ENCODE measurements around the gene COQ7.

Gene COQ7

DNA sequence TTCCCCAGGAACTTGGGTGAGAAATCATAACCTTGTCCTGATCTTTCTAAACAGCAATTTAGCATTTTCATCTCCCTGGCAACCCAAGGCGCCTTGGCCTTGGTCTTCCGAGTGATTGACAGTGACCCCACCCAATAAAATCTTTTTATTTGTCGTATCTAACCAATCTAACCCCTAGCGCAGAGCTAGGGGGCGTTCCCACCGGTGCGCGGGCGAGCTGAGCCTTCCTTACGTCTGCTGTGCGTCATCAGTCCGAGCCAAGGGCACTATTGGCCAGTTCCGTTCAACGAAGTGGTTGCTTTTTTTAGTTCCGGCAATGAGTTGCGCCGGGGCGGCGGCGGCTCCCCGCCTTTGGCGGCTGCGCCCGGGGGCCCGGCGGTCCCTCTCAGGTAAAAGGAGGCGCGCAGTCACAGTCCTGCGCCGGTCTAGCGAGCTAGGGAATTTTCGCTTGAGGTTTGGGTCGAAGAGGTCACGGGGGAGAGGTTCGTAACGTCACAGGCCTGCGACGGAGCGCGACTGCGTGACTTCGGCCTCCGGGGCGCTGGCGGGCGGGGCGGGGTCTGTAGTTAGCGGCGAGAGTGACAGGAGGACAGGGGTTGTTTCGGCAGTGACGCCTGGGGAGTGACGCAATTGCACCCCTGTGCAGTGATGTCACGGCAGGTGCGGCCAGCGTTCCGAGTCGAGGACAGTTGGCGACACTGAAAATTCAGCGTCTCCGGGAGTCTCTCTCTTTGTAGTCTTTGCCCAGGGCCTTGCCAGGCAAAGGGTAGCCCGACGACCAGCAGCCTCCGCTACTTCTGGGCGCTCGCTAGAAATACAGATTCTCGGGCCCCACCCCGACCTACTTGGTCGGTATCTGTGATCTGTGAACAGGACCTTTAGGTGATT is at the start of gene COQ7:
Gene COQ7 (plus strand): TSS at position 266 of the 888 bp plus-strand sequence. CDS start 51 bp downstream, at position 317.
- peak; percentile 95 to 99 (median 98) for DNase-seq
- intact Hi-C loops (cut with DNase I) = loop anchor here (5.0 to 10.0 kb wide), 3 partner anchors 85 to 273 kb away; partner anchors contain the start of genes RPS15A, SMG1 and TMC7

DNA sequence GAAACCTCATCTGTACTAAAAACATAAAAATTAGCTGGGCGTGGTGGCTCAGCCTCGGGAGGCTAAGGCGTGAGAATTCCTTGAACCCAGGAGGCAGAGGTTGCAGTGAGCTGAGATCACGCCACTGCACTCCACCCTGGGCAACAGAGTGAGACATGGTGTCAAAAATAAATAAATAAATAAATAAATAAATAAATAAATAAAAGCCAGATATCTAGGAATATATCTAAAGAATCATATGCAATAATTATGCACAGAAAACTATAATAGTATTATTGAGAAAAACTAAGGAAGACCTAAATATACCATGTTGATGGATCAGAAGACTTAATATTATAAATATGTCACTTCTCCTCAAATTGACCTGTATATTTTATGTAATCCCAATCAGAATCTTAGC is 46.7 kb upstream of the COQ7 start:
- intact Hi-C loops (cut with DNase I) = no loop called here
- no peak for DNase-seq

DNA sequence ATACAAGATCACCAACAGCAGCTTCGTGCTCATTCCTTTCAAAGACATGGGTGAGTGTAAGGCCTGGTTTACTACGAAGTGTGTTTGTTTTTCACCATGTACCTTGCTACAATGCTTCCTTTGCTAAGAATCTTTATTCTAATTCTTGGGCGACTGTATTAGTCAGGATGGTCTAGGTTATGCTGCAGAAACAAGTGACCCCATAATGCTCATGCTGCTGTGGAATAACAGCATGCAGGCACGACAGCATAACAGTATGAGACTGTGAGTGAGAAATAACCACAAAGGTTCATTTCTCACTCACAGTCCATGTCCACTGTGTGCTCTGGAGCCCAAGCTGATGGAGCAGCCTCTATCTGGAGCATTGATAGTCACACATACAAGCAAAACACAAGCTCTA is 45.7 kb upstream of the COQ7 start:
- intact Hi-C loops (cut with DNase I) = no loop called here
- DNase-seq = no peak

DNA sequence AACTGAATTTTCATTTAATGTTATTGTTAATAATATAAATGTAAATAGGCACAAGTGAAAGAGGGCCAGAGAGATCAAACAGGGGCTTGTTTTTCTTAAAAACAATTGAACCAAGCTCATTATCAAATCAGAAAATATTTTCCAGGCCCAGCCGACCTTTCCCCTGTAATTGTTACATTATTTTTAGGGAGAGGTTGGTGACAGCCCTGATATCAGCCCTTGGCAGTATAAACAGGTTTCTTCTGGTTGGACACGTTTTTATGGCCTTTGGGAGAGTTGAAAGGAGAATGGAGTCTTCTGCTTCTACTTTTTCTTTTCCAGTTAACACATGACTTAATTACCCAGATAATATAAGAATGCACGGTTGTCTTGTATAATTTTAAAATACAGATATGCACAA is 40.0 kb upstream of the COQ7 start:
- intact Hi-C loops (cut with DNase I) = no loop called here
- DNase-seq = no peak

DNA sequence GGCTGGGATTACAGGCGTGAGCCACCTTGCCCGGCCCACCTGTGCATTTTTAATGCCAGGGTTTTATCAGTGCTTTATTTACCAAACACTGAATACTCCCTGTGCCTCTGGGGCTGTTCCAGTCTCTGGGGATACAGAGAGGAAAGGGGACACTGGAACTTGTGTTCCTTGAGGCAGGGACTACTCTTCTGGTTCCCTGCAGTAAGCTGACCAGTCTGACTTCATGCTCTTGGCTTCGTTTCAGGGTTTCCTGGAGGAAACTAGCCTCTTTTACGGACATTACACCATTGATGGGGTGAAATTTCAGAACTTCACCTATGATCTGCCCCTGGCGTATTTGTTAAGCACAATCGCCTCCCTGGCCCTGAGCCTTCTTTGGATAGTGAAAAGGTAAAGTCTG is 37.4 kb upstream of the COQ7 start:
- no peak for DNase-seq
- intact Hi-C loops (cut with DNase I) = no loop called here

DNA sequence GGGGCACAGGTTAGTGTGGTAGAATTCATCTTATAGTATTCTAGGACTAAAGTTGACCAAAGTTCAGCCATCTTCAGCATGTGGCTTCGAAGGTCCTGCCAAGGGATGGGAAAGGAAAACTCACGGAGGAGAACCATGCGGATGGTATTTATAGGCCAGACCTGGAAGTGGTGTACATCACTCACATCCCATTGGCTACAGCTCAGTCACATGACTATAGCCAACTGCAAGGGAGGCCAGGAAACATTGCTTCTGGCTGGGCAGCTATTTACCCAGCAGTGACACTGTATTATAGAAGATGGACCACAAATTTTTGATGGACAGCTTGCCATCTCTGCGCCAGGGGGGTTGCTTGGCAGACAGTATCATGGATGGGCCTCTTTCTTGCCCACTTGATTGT is 35.7 kb upstream of the COQ7 start:
- no peak for DNase-seq
- intact Hi-C loops (cut with DNase I) = no loop called here

DNA sequence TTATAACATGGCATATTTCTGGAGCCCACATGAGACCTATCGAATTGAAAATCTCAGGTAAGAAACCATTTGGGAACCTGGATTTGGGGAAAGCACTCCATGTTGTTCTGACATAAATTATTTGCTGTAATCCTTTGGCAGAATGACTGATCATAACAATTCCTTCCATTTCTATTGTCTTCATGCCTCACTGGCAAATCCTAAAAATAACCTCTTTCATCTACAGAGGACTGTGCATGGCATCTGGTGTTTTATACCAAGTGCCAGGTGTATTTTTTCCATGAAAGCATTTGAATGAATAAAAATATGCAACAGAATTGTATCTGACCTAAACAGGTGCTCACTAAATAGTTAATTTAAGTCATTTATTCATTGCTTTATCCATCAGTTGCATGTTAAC is 33.7 kb upstream of the COQ7 start:
- intact Hi-C loops (cut with DNase I) = no loop called here
- DNase-seq = no peak

DNA sequence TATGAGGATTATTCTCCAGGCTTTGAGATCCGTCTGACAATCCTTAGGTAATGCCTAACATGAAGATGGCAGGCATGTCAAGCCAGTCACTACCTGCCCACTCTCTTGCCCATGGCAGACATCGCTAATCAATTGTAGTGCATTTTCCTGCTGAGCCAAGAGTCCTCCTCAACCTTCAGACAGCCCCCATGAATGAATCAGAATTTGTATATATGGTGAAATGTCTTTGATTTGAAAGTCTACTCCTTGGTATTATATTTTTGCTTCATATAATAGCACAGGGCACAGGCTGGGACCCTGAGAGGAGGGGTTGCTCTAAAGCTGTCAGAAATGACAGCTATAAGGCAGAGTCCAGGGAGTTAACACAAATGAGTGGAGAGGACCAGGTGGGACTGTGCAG is 27.0 kb upstream of the COQ7 start:
- no peak for DNase-seq
- intact Hi-C loops (cut with DNase I) = no loop called here

DNA sequence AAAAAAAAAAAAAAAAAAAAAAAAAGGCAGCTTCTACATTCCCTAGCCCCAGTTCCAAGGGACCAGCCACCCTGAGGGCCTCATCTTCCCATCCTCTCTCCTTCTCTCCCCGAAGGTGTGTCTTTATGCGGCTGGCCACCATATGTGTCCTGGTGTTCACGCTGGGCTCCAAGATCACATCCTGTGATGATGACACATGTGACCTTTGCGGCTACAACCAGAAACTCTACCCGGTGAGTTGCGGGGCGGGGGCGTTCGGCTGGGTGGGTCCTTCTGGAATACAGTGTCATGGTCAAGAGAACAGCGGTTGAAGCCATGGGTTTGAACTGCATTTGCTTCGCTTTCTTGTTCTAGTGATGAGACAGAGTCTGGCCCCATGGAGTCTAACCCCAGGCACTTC is 22.6 kb upstream of the COQ7 start:
- no peak for DNase-seq
- intact Hi-C loops (cut with DNase I) = no loop called here

DNA sequence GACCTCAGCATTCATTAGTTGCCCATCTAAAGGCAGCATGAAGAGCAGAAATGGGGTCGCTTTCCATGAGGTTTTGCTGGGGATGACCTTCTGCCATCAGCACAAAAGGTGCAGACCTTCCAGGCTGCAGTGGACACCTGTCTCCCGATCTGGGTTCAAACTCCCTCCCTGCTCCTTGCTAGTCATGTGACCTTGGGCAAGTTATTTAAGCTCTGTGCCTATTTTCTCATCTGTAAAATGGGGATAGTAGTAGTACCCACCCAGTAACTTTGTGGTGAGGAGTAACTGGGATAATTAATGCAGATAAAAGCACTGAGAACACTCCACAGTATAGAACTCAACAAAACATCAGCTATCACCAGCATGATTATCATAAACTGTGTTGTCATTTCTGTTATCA is 21.4 kb upstream of the COQ7 start:
- intact Hi-C loops (cut with DNase I) = no loop called here
- DNase-seq = no peak

DNA sequence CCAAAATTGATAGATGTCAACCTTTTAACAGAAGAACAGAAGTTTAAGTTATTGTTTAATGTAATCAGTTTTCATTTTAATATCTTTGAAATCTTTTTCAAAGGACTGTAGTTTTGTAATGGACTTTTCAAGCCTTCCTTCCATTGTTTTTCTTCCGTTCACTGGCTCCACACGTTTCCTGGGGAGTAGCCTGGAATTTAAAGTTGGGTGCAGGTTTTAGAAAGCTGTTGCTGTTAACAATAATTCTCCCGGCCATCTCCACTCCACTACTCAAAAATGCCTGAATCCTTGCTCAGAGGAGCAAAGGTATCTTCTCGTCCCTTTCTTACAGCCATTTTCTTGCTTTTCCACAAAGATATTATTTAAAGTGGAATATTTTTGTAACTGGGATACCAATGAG is 4.7 kb upstream of the COQ7 start:
- DNase-seq = no peak
- intact Hi-C loops (cut with DNase I) = loop anchor here (10.0 kb wide), 2 partner anchors 138 to 268 kb away; partner anchors contain the start of genes RPS15A and SMG1

DNA sequence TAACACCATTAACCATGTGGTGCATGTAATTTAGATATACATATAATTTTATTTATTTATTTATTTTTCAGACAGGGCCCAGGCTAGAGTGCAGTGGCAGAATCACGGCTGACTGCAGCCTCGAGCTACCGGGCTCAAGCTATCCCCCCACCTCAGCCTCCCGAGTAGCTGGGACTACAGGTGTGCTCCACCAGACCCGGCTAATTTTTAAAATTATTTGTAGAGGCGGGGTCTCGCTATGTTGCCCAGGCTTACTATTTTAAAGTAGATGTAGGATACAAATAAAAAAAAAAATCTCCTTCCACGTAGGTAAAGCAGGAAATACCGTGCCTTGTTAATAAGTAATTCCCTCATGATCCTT is 446 bp upstream of the COQ7 start:
- intact Hi-C loops (cut with DNase I) = loop anchor here (5.0 to 10.0 kb wide), 3 partner anchors 85 to 272 kb away; partner anchors contain the start of genes RPS15A, SMG1 and TMC7
- DNase-seq = peak in 1 of 42 donors; percentile 14

DNA sequence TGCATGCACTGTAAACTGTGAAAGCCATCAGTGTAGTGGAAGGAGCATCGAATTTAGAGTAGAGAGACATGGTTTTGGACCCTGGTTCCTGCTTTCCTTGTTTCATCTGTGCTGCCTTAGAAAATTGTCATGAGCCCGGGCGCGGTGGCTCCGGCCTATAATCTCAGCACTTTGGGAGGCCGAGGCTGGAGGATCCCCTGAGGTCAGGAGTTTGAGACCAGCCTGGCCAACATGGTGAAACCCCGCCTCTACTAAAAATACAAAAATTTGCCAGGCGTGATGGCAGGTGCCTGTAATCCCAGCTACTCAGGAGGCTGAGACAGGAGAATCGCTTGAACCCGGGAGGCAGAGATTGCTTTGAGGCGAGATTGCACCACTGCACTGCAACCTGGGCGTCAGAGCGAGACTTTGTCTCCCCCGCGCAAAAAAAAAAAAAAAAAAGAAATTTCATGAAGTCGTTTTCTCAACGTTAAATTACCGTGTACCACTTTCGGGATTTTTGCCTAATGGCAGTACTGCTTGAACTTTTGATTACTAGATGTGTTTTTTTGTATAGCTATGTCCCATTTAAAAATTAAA is 912 bp downstream of the COQ7 start:
- peak in 7 of 42 donors; percentile 11 to 47 (median 24) for DNase-seq
- intact Hi-C loops (cut with DNase I) = loop anchor here (5.0 to 10.0 kb wide), 3 partner anchors 86 to 274 kb away; partner anchors contain the start of genes RPS15A, SMG1 and TMC7

DNA sequence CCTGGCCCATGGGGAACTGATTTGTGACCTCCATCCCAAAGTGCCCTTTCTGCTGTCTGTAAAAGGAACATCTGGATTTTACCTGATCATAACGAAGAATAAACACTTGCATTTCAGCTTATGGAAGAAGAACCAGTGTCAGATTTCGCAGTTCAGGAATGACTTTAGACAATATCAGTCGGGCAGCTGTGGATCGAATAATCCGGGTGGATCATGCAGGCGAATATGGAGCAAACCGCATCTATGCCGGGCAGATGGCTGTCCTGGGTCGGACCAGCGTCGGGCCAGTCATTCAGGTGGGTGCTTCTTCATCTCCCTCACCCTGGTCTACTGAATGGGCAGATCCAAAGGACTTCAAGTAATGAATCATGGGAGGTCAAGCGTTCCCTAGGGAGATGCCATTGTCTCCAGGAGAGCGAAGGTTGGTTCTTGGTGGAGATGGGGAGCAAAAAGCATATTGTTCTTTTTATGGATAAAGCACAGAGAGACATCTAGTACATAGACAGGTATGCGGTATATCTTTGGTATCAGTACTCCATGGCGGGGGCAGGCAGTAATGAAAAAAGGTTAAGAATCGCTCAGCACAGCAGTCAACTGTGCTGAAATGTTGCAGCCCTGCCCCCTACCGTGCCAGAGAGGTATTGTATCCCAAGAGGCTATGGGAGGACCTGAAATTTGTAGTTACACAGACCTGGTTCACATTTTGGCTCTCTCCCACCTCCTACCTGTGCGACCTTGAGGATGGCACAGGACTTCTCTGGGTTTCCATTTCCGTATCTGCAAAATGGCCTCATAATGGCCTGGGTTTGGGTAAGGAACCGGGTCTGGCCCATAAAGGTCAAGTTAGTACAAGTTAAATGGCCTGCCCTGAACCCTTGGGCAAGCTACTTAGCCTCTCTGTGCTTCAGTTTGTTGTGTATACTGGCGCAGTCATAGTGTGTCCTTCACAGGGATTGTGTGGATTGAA is 4.7 kb downstream of the COQ7 start:
- intact Hi-C loops (cut with DNase I) = no loop called here
- DNase-seq = peak in 40 of 42 donors; percentile 35 to 86 (median 65)

DNA sequence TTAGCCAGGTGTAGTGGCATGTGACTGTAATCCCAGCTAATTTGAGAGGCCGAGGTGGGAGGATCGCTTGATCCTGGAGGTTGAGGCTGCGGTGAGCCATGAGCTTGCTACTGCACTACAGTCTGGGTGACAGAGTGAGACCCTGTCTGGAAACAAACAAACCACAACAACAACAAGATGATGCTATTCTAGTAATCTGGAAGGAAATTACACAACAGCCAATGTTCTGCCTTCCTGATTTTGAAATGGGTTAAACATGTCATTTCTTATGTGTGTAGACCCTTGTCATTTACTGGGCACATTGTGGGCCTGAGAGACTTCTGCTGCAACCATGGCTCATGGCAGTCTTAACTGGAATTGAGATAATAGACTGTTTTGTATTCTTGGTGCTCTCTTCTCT is 5.9 kb downstream of the COQ7 start:
- intact Hi-C loops (cut with DNase I) = no loop called here

DNA sequence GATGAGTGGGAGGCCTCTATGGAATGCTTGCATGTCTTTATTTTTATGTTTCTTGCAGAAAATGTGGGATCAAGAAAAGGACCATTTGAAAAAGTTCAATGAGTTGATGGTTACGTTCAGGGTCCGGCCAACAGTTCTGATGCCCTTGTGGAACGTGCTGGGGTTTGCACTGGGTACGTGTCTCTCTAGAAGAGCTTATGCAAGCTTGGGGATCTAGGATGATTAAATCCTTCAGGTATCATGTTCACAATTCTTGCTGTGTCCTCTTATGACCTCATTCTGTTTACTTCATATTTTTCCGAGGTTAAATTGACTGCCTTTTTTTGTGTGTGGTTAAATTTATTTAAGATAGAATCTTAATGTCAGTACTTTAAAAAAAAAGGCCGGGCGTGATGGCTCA is 6.4 kb downstream of the COQ7 start:
- DNase-seq = peak in 1 of 42 donors; percentile 9
- intact Hi-C loops (cut with DNase I) = no loop called here

More for the DNA sequence above, 5.9 kb downstream of the COQ7 start:
- DNase-seq = no peak

DNA sequence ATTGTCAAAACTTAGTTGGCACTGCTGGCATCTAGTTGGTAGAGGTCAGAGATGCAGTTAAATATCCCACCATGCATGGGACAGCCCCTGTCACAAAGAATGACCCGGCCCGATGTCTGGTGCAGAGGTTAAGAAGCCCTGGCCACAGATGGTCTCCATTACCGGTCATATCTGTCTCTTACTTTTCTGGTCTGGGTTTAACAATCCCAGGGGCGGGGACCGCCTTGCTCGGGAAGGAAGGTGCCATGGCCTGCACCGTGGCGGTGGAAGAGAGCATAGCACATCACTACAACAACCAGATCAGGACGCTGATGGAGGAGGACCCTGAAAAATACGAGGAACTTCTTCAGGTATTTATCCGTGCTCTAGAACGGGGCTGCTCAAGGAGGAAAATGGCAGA is 8.1 kb downstream of the COQ7 start:
- DNase-seq = no peak
- intact Hi-C loops (cut with DNase I) = no loop called here

DNA sequence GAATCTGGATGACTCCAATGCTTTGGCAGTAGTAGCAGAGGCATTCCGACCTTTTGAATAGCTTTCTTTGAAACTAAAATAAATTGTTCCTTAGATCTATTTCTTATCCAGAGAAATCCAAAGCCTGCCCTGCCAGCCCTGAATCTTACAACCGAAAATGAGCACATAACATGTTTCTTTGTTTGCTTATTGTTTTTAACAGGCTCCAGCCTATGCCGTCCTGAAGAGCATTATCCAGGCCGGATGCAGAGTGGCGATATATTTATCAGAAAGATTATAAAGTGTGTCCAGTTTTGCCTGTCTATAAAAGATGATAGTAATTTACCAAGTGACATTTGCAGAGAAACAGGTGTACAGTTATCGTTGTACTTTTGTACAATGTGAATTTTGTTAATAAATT is 10.5 kb downstream of the COQ7 start:
- intact Hi-C loops (cut with DNase I) = no loop called here
- no peak for DNase-seq

DNA sequence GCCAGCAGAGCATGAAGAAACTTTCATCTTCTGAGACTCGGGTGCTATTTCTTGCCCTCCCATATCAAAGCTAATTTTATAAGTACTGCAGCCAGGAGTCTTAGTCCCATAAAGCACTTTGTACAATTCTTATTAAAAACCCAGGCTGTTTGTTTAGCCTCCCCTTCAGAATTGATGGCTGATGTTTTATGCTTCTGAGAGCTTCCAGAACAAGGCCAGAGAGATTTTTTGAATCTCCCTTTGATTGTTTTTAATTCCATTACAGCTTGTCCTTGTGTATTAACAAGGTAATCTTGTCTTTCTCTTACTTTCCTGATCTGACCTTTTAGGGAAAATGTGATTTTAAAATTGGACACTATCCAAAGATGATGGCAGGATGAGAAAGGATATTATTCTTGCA is 16.3 kb downstream of the COQ7 start:
- no peak for DNase-seq
- intact Hi-C loops (cut with DNase I) = loop anchor here (5.0 kb wide), 1 partner anchor 99 kb away; no protein-coding TSS in a partner anchor
